22Rv1 (cell line): Measurements from ENCODE around the gene SOX12.

ENCODE experiments used
- CTCF ChIP-seq: fragments of 450-650 bp; IDR thresholded peaks from 2 replicates; pipeline ENCODE4 v1.5.1; 2017; ENCODE audit warnings: mild to moderate bottlenecking
- ZFX ChIP-seq: fragments of 450-650 bp; IDR thresholded peaks from 2 replicates; pipeline ENCODE4 v1.6.1; 2017; ENCODE audit warnings: antibody characterized with exemption, borderline replicate concordance

GRCh38 chr20:275791-276190 lies 49.6 kb upstream of the SOX12 start:
- TF ChIP-seq CTCF: no peak
- TF ChIP-seq ZFX: no peak
